WERI-Rb-1 (cell line): ENCODE data around the gene RBM5.

Source experiments
- DNase-seq: peaks from one replicate; pipeline ENCODE4 v3.0.0-alpha.2; 2020
- H3K27ac ChIP-seq: fragments of 250-450 bp; sonication (Bioruptor Pico); 2 replicates; pipeline ENCODE4 v1.5.1; 2020; ENCODE audit warnings: mild to moderate bottlenecking, moderate library complexity
- H3K27me3 ChIP-seq: fragments of 250-450 bp; sonication (Bioruptor Pico); 2 replicates; pipeline ENCODE4 v1.5.1; 2021; ENCODE audit warnings: mild to moderate bottlenecking, low read depth, moderate library complexity; ENCODE audit not compliant: insufficient read depth, severe bottlenecking
- H3K36me3 ChIP-seq: fragments of 250-450 bp; sonication (Bioruptor Pico); 2 replicates; pipeline ENCODE4 v1.5.1; 2020; ENCODE audit warnings: mild to moderate bottlenecking, moderate library complexity
- H3K4me3 ChIP-seq: 2 replicates; pipeline ENCODE4 v1.5.1; 2011; ENCODE audit warnings: low read depth, mild to moderate bottlenecking, control low read depth, low read length
- H3K9me3 ChIP-seq: fragments of 250-450 bp; sonication (Bioruptor Pico); 2 replicates; pipeline ENCODE4 v1.5.1; 2021; ENCODE audit warnings: mild to moderate bottlenecking, moderate library complexity; ENCODE audit not compliant: severe bottlenecking
- CTCF ChIP-seq: IDR thresholded peaks from 2 replicates; pipeline ENCODE4 v1.5.1; 2011; ENCODE audit warnings: low read depth, mild to moderate bottlenecking, control low read depth, inconsistent platforms, low read length

Gene RBM5

GRCh38 chr3:50124800-50125178 lies 36.1 kb downstream of the RBM5 start:
- peak overlapping the region; percentile 86 for H3K27ac ChIP-seq
- no peak overlapping the region for H3K4me3 ChIP-seq
- H3K36me3 ChIP-seq, result peaks cover 17% of the 10 kb centered on the region
- H3K9me3 ChIP-seq, result no peaks in the 10 kb centered on the region
- no peak for DNase-seq
- TF ChIP-seq CTCF, result no peak
- no peaks in the 10 kb centered on the region for H3K27me3 ChIP-seq

- Histone ChIP-seq H3K27ac (peak overlapping the region; percentile 93), H3K36me3 (peaks cover 8% of the 10 kb centered on the region), H3K4me3 (no peak overlapping the region), H3K9me3 (no peaks in the 10 kb centered on the region), H3K27me3 (no peaks in the 10 kb centered on the region)
- no peak for TF ChIP-seq CTCF
- peak; percentile 77 for DNase-seq
Observed at GRCh38 chr3:50125541-50126286, 37.0 kb downstream of the RBM5 start.

DNA sequence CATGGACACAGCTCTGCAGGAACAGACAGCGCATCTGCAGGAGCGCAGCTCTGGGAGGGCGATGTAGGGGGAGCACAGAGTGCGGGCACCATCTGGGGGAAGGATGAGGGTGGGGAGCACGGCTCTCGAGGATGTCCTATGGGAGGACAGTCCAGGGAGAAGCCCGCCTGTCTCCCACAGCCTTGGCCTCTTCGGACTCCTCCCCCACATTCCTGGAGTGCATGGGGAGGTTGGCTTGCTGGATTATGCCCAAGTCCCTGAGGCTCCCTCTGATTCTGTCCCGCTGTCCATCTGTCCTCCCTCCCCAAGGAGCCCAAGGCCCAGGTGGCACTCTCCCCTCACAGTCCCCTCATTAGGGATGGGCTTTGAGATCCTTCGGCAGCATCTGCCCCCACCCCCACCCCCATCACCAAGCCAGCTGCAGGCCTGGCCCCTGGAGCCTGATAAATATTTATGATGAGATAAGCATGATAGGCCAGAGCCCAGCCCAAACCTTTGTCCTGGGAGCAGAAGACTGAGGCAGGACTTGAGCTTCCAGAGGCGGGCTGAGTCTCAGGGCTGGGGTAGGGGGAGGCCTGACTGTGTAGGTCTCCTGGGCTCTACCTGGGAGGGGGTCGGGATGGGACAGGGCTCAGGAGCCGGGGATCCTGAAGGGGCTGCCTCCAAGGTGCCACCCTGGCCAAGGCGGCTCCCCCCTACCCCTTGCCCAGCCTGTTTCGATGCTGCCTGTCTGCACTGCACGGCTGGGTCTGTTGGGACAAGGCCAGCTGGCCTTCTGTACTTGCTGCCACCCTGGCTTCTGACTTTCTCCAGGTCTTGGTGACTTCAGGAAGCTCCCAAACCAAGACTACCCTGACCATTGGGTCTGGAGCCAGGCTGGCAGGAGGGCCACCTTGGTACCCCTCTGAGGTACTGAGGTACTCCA lies 37.8 kb downstream of the RBM5 start:
- TF ChIP-seq CTCF, result no peak
- Histone ChIP-seq H3K27ac (peak overlapping the region; percentile 93), H3K4me3 (no peak overlapping the region), H3K9me3 (no peaks in the 10 kb centered on the region), H3K36me3 (peaks cover 4% of the 10 kb centered on the region; the same call in 1 of the 2 replicates), H3K27me3 (no peaks in the 10 kb centered on the region)
- DNase-seq, result peak; percentile 92

- TF ChIP-seq CTCF, result no peak
- Histone ChIP-seq H3K27me3 (no peaks in the 10 kb centered on the region), H3K36me3 (no peaks in the 10 kb centered on the region), H3K4me3 (no peak overlapping the region), H3K27ac (peak overlapping the region; percentile 93), H3K9me3 (no peaks in the 10 kb centered on the region)
- DNase-seq, result no peak
Observed at GRCh38 chr3:50127251-50127691, 38.6 kb downstream of the RBM5 start.

DNA sequence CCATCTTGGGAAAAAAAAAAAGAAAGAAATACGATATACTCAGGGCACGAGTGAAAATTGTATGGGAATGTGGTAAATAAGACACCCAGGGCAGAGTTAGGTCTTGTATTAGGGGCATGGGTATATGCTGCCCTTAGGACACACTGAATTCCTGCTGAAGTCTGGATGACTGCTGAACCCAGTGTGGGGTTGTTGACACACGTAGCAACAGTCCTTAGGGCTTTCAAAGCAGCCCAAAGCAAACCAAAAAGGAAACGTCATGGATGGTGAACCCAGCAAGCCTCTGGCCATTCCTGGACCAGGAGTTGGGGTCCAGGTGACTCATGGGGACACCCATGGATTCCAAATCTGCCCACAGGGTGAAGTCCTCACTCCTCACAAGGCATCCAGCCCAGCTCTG lies 39.3 kb downstream of the RBM5 start:
- H3K4me3 ChIP-seq, result no peak overlapping the region
- no peak for DNase-seq
- TF ChIP-seq CTCF, result no peak
- H3K27ac ChIP-seq, result peak overlapping the region; percentile 93
- H3K27me3 ChIP-seq, result no peaks in the 10 kb centered on the region
- H3K9me3 ChIP-seq, result no peaks in the 10 kb centered on the region
- H3K36me3 ChIP-seq, result no peaks in the 10 kb centered on the region
